ENCODE measurements around the gene TSPAN2.

TSPAN2 gene

GRCh38 chr1:115073298-115074087 lies 15.8 kb downstream of the TSPAN2 start:
- no peak for DNase-seq

- DNase-seq, result no peak
These were observed 18.2 kb downstream of the TSPAN2 start for GRCh38 chr1:115071012-115071664.

- DNase-seq, result no peak
These were observed 19.5 kb downstream of the TSPAN2 start for GRCh38 chr1:115069659-115070308.

GRCh38 chr1:115068826-115069585 lies 20.3 kb downstream of the TSPAN2 start:
- DNase-seq, result no peak

GRCh38 chr1:115067161-115067859 lies 22.0 kb downstream of the TSPAN2 start:
- no peak for DNase-seq

GRCh38 chr1:115065021-115065420 lies 24.3 kb downstream of the TSPAN2 start:
- DNase-seq, result no peak

- no peak for DNase-seq
These were observed 24.8 kb downstream of the TSPAN2 start for GRCh38 chr1:115064461-115064860.

- DNase-seq, result peak; percentile 7
These were observed 25.9 kb downstream of the TSPAN2 start for GRCh38 chr1:115063228-115063901.

GRCh38 chr1:115062542-115063004 lies 26.7 kb downstream of the TSPAN2 start:
- DNase-seq, result peak; percentile 69

- DNase-seq, result no peak
These were observed 28.8 kb downstream of the TSPAN2 start for GRCh38 chr1:115060501-115060900.

GRCh38 chr1:115059316-115059715 lies 30.0 kb downstream of the TSPAN2 start:
- no peak for DNase-seq

- DNase-seq, result no peak
These were observed 31.5 kb downstream of the TSPAN2 start for GRCh38 chr1:115057661-115058254.

GRCh38 chr1:115056395-115056798 lies 32.9 kb downstream of the TSPAN2 start:
- no peak for DNase-seq

GRCh38 chr1:115052454-115053083 lies 36.7 kb downstream of the TSPAN2 start:
- DNase-seq, result peak; percentile 72

- DNase-seq, result no peak
These were observed 37.5 kb downstream of the TSPAN2 start for GRCh38 chr1:115051850-115052249.

- DNase-seq, result no peak
These were observed 42.6 kb downstream of the TSPAN2 start for GRCh38 chr1:115046751-115047150.

- DNase-seq, result peak; percentile 6
These were observed 47.6 kb downstream of the TSPAN2 start for GRCh38 chr1:115041654-115042053.

GRCh38 chr1:115040501-115040900 lies 48.8 kb downstream of the TSPAN2 start:
- no peak for DNase-seq

GRCh38 chr1:115036814-115037507 lies 52.3 kb downstream of the TSPAN2 start:
- no peak for DNase-seq

- DNase-seq, result no peak
These were observed 53.7 kb downstream of the TSPAN2 start for GRCh38 chr1:115035652-115036051.

All from hematopoietic multipotent progenitor cell treated with erythropoietin and hydrocortisone succinate and interleukin-3 and kit ligand, for 8 days (in vitro differentiated cells).